CD4-positive, alpha-beta T cell treated with Interleukin-6 at 100 ng/mL for 8 hours (primary cell): Measurements from ENCODE around the gene TPRN.
A peak's percentile ranks its signal among the peaks of the same experiment; 100 is the strongest.

Experiments used
- DNase-seq: peaks from one replicate; pipeline ENCODE4 v3.0.0-alpha.2; 2020; ENCODE audit warnings: mixed read lengths, low spot score

Gene TPRN

DNA sequence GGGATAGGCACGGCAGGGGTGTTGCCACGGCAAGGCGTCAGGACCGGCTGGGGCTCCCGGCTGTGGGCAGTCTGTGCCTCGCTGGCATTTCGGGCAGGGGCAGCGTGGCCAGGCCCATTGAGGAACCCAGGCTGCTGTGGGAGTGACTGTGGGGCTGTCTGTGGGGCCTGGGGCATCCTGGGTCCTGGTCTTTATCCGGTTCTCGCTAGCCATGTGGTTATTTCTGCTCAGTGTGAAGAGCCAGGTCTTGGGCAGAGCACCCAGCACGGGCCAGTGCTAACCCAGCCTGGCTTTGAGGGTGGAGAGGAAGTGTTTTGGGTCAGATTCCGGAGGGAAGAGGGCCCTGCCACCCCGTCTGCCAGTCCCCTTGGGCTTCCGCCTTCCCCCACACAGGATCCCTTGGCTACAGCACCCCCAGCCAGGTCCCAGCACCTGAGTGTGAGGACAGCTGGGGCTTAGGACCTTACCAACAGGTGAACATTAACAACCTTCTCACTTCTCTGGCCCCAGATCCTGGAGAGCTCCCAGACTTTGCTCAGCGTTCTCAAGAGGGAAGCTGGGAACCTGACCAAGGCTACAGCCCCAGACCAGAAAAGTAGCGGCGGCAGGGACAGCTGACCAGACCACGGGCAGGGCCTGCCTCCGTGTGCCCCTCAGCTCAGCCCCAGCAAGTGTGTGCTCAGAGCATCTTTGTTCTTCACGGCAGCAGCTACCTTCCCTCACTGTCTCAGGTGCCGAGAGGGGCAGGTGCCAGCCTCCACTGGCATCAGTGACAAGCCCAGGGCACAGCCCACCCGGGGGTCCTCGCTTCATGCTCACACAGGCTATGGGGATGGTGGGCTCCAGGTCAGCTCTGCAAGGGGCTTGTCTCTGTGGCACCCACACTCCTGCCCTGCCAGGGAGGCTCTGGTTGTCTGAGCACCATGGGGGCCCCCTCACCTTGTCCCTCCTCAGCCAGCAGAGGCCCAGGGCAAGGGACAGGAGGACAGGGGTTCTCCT, 10.9 kb downstream of the TPRN start:
- no peak for DNase-seq

DNA sequence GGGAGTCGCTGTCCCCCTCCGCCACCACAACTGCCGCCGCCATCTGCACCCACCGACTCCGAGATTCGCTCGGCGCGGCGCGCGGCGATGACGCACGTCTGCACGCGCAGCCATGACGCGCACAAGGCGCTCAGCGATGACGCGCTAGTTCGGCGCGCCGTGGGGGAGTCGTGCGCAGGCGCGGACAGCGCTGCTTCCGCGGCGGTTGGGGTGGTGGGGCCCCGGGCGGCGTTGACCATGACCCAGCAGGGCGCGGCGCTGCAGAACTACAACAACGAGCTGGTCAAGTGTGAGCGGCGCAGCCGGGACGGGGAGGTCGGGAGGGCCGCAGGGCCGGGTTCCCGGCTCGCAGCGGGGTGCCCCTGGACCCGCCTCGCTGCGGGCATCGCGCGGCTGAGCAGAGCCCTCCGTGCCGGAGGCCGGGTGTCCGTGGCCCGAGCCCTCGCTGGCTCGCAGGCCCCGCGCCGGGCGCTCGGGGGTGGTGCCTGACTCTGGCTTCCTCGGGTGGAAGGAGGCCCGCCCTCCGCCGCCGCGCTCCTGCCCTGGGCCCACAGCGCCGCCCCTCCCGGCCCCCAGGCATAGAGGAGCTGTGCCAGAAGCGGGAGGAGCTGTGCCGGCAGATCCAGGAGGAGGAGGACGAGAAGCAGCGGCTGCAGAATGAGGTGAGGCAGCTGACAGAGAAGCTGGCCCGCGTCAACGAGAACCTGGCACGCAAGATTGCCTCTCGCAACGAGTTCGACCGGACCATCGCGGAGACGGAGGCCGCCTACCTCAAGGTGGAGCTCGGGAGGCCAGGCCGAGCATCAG, 11.8 kb downstream of the TPRN start, which contains the start of the genes ANAPC2 and SSNA1:
Gene ANAPC2, minus strand, starts transcription at position 71 of the 807 bp plus-strand sequence. Its CDS starts 28 bp downstream, at position 43.
Gene SSNA1, plus strand, starts transcription at position 187 of the 807 bp plus-strand sequence. Its CDS starts 51 bp downstream, at position 238.
- peak; percentile 88 for DNase-seq

DNA sequence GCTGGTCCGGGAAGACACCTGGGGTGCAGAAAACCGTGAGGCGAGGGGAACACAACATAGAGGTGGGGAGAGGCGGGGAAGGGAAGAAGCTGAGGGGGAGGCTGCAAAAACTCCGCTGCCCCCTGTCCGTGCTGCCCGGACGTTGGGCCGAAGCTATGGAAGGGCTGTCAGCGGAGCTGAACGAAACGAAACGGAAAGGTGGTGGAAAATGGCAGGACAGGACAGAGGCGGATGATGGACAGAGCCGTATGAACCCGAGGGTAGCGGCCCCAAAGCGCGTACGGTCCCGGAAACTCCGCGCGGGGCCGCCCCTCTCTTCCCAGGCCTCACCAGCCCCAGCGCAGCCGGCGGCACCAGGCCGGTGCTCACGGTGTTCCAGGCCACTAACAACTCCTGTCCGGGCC, 12.5 kb downstream of the TPRN start:
- DNase-seq, result no peak

DNA sequence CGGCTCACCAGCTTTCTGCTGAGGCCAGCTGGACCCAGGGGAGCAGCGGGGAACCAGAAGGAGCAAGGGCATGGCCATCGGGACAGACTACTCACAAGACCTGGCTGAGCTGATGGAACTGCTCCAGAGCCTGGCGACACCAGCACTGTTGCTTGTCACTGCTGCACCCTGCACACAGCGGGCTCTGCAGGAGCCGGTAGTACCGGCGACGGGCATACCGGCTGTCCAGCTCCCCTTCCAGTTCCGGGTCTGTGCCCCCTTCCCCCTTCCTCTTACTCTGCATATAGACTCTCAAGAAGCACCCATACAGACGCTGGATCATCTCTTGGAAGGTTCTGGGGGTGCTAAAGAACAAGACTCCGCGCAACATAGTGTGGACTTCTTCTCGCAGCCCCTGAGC, 13.2 kb downstream of the TPRN start:
- no peak for DNase-seq

DNA sequence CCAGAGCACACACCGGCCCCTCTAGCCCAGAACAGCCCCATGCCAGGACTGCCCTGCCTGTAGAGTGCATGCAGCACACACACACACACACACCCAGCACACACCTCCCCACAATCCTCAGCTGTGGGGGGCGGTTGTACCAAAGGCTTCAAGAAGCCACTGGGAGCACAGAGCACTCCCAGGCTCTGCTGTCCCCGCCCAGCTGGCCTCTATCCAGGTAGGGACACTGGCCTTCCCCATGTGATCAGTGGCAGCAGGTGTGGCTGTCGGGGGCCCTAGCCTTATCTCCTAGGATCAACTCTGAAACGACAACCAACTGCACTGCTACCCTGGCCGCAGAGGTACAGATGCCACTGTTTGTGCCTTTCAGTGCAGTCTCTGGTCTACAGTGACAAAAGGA, 14.2 kb downstream of the TPRN start:
- no peak for DNase-seq

DNA sequence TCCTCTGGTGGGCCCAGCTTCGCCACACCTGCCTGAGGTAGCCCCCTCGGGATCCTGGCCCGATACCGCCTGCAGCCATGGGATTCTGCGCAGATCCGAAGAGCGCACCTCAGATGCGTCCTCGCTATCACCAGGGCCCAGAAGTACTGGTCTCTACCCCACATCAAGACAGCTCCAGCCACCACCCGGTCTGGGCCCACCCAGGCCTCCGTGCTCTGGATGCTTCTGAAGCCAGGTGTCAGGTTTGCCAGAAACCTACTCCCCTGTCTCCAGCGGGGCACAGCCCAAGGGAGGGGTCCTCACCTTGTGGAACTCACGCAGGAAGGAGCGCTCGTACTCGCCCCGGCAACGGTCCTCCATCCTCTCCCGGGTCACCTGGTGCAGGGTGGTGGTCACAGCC, 14.6 kb downstream of the TPRN start:
- DNase-seq, result no peak

DNA sequence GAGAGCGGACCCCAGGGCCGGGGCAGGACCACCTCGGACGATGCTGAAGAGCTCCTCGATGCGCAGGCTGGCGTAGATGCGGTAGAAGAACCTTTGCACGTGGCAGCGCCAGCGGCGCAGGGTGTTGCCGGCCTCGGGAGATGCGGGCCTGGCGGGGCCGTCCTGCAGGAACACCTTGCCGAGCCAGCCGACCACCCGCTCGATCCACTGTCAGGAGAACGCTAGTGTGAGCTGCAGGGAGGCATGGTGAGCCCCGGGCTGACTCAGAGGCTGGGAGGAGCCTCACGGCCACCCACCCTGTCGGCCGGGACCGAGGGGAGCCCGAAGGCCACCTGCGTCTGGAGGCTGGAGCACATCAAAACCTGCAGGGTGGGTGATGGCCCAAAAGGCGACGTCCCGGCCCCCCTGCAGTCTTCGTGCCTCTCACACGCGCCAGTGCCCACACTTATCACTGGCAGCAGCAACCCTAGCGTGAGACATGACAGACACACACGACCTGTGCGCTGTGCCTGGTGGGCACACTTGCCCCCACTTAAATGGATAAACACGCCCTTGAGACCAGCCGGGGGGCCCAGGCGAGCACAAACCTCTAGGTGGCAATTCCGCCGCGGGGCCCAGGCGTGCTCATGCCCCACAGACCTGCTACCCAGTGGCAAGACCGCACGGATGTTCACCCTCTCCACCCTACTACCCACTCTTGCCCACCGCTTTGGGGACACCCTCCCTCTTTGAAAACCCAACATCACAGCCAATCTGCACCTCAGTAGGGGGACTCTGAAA, 15.5 kb downstream of the TPRN start:
- DNase-seq, result no peak

DNA sequence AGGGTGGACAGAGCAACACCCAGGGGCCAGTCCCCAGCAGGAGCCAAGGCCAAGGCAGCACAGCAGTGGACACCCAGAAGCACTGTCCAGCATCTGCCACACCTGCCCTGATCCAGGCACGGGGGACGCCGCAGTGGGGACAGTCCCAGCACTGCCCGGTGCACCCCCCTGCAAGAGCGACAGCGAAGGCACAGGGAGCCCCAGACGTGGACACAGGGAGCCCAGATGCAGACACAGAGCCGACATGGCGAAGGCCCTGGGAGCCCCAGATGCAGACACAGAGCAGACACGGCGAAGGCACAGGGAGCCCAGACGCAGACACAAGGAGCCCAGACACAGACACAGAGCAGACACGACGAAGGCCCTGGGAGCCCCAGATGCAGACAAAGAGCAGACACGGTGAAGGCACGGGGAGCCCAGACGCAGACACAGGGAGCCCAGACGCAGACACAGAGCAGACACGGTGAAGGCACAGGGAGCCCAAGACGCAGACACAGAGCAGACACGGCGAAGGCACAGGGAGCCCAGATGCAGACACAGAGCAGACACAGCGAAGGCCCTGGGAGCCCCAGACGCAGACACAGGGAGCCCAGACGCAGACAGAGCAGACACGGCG, 16.5 kb downstream of the TPRN start:
- DNase-seq, result no peak

DNA sequence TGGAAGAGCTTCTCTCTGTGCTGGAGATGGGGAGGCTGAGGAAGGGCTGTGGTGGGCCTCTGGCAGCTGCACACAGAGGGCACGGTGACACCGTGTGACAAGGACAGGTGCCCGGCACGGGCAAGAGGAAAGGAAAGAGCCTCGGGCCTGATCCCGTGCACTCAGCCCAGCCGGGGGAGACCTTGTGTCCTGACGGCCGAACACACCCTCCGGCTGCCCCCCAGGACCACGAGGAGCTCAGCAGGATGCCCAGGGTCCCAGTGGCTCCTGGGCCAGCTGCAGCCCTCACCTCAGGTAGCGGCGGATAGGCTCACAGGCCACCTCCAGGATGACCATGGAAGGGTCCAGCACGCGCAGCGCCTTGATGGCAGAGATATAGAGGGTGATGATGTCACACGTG, 17.7 kb downstream of the TPRN start:
- no peak for DNase-seq

DNA sequence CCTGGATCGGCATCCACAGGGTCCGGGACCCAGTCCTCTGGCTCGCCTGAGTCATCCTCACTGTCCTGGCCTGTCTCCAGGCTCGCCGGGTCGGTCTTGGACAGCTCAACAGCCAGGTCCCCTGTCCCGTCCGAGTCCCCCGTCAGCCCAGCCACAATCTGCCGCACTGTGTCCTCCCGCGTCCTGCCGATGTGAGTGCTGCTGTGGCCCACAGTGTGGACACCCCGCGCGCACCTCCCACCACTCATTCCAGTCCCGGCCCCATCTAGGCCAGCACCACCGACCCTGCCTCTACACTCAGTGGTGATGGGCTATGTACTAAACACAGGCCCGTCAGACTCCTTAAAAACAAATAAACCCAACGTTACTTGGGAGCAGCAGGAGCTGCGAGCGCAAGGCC, 18.9 kb downstream of the TPRN start:
- DNase-seq, result no peak

DNA sequence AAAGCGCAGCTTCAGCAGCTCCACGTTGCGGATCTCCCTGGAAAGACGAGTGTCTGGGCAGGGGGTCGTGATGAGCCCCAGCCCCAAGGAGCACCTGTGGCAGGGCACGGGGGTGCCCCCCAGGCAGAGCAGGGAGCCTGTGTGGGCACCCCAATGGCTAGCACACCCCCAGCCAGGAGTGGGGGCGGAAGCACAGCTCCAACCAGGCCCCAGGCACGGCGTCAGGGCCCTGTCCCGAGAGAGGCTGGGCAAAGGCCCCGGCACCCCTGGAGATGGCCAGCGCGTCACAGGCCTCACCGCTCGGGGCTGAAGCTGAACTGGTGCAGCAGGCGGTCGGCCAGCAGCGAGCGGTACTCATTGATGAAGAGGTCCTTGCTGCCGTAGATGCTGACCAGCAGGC, 20.1 kb downstream of the TPRN start:
- DNase-seq, result no peak

DNA sequence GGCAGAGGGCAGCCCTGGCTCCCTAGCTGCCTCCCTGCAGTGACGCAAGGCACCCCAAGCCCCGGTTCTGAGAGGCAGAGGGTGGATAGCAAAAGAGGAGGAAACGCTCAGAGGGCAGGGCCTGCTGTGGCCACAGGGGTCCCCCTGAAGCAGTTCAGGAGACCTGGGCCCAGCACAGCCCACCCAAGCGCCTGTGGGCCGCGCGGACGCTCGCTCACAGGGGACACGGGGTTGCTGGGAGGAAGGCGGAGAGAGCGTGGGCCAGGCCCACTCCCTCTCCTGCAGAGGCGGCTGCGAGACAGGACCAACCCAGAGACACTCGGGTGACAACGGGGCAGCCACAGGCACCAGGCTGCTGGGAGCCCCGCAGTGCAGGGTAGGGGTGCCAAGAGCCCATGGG, 20.8 kb downstream of the TPRN start:
- DNase-seq, result no peak

DNA sequence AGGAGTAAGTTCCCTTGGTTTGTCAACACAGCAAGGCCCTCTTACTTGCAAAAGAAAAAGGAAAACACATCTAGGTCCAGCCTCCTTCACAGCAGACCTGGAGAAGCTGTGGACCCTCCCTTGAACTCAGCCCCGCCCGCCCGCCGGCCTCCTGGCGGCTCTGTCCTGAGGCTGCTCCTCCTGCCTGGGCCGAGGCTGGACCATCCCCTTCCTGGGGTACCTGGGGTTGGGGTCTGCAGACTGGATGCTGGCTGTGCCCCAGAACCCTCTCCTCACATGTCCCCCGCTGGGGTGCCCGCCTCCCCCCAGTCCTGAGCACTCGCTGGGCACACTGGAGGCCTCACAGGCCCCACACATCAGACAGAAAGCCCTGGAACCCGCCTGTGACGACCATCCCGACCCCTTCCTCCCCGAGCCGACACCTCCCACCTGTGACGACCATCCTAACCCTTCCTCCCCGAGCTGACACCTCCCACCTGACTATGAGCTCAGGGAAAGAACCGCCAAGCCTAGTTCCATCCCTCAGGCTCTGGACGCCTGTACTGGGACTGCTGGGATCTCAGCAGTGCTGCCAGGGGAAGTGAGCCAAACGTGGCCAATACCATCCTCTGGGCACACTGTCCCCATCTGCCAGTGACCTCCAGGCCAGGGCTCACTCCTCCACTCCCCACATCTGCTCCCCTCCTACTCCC, 21.5 kb downstream of the TPRN start:
- no peak for DNase-seq

DNA sequence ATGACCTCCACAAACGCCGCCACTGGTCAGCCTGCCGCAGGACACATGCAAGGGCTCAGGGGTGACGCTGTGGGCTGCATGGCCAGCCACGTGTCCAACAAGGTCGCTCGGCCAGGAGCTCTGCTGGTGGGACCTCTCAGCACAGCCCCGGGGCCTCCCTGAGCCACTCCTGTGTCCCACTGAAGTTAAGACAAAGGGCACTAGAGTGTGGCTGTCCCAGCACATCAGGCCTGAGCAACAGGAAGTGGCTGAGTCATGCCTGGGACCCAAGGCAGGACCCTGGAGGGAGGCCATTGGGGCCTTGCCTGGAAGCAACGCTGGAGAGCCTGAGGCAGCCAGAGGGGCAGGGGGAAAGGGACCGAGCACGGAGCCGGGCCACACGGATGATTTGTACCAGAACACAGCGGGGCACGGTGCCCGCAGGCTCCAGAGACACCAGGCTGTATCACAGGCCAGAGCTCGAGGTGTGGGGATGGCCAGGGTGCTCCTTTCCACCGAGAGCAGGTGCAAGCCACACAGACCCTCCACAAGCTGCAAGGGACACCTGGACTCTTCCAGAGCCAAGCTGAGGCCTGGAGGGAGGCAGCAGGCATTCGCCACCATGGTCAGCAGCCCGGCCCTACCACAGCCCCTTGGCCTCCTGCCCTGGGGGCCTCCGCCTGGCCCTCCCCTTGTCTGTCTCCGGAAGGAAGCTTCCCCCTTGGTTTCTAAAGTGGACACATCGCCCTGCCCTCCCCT, 22.2 kb downstream of the TPRN start:
- DNase-seq, result no peak

DNA sequence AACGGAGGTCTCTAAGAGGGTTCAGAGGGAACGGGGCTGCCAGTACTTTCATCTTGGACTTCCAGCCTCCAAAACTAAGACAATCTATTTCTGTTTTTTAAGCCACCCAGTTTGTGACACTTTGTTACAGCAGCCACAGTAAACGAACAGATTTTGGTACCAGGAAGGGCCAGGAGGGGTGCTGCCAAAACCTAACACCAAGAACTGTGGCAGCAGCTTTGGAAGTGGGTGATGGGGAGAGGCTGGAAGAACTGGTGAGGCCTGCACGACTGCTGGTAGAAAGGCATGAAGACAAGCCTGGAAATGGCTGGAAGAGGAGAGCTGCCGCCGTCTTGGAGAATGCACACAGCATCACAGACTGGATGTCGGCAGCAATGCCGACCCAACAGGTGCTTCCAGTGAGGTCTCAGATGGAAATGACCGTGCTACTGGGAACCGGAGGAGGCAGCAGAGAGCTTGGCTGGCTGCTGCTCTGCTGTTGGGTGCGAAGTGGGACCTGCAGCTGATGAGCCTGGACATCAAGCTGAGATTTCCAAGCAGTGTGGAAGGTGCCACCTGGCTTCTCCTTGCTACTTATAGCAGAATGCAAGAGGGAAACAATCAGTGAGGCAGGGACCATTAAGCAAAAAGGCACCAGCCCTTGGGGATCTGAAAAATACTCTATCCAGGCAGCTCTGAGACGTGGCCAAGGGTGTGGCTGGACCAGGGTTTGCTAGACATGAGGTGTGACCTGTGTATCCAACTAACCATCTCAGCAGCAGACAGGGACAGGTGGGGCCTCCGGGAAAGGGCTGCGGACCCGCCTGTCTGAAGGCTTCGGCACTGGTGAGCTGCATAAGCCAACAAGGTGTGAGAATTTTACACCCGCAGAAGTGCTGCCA, 24.0 kb downstream of the TPRN start:
- DNase-seq, result no peak

DNA sequence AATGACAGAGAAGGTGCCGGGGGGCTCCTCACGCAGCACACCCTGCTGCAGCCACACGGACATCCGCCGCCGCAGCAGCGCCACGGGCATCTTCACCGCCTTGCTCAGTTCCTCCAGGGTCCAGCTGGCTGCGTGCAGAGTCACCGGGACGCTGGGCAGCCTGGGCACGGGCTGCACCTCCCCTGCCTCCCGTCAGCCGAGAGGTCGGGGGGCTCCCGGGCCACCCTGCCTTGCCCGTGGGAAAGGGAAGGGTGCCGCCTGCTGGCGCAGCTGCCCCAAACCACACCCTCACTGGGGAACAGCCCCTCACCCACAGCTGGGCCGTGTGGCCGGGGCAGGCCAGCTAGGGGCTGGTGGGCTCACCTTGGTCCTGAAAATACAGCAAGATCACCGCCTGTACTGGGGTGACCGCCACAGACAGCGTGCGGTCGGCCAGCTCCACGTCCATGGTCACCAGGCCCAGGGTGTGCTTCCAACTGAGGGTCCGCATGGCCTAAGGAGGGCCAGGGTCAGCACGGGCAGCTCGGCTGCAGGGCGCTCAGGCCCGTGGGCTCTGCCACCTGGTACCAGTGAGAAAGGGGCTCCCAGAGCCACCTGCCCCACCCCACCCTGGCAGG, 25.1 kb downstream of the TPRN start:
- DNase-seq, result no peak

DNA sequence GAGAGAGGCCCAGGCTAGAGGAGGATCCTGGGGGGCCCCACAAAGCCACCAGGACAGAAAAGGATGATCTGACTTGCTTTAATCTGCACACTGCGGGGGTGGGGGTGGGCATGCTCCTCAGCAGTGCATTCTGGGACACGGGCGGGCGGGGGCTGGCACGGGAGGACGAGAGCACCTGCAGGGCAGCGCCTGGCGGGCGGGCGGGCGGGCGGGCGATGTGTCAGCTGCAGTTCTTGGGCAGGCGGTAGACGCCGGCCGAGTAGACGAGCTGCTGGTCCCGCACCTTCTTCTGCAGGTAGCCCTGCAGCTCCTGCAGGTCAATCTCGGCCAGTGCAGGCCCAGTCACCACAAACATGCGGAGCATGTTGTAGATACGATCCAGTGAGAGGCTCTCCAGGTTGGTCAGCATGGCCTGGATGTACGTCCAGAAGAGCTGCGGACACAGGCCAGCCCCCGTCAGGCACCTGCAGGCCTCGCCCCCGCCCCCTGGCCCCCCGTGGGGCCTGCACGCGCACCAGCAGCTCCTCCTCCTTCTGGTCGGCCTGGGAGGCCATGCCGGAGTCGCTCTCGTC, 25.7 kb downstream of the TPRN start:
- DNase-seq, result no peak
